ENCODE results near the gene DSG3. TPM values are rescaled to one million over a fixed set of nuclear protein-coding genes. Genes with fewer than 3 reads are reported as not detected.

Gene DSG3
- total RNA-seq, 2 donors from 2014 or later = 1.3 to 2.3 TPM

DNA sequence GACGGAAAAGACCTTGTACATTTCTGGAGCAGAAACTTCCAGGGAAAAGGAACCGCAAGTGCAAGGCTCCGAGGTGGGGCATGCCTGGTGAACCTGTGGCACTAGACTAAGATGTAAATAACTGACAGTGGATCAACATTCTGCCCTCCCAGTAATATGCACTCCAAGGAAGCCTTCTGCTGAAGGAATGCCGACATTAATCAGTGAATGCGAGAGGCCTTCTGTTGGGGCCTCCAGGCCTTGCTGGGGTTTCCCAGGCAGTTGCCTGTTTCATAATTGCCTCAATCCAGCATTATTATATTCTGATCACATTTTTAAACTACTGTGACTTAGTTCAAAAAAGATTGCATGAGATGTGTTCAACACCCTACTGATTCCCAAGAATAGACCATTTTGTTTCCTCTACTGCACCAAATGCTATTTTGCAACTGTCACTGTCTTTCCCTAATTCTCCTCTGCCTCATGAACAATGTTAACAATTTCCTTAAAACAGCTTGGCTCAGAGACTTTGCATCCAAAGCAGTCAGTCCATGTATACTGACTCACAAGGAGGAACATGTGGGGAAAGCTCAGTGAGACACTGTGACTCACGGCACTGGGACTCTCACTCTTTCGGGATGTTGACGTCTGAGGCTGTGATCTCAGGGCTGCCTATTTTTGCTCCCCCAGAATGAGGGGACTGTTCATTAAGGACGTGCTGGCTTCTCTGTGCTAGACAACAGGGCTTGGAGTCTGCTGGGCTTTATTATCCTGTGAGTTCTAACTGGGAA lies 39.9 kb downstream of the DSG3 start:
- intact Hi-C loops (cut with DNase I) = no loop called here
- H3K4me1 ChIP-seq (replicated peaks) = no peaks in the 10 kb centered on the region
- no peak overlapping the region for H3K27ac ChIP-seq
- no peak for TF ChIP-seq POLR2A (IDR thresholded peaks at IDR 0.05)
- TF ChIP-seq POLR2AphosphoS5 (IDR thresholded peaks at IDR 0.05) = no peak
- no peaks in the 10 kb centered on the region for H3K27me3 ChIP-seq (replicated peaks; ENCODE audit: insufficient read depth)
- no peak overlapping the region for H3K4me3 ChIP-seq
- no peaks in the 10 kb centered on the region for H3K36me3 ChIP-seq
- H3K9me3 ChIP-seq = no peaks in the 10 kb centered on the region
- DNase-seq (ENCODE audit: low spot score) = no peak
- 88% methylated on average over 9 of the region's 9 CpGs for WGBS

DNA sequence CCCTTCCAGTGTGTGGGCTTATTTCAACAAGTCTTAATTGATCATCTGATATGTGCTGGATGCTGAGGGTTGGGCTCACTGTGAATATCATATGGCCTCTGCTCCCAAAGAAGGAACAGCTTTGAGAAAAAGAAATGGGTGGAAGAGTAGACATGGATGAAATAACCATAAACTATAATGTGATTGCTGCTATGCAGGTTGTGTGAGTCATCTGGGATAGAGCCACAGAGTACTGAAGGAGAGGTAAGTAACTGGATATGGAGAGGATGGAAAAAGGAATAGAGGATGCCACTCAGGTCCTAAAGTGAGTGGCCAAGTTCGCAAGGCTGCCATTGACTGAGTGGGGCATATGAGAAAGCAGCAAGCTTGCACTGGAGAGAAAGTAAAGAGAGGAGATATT lies 41.8 kb downstream of the DSG3 start:
- intact Hi-C loops (cut with DNase I) = no loop called here
- no peaks in the 10 kb centered on the region for H3K27me3 ChIP-seq (replicated peaks; ENCODE audit: insufficient read depth)
- no peak for TF ChIP-seq POLR2AphosphoS5 (IDR thresholded peaks at IDR 0.05)
- TF ChIP-seq, protein P1, sequence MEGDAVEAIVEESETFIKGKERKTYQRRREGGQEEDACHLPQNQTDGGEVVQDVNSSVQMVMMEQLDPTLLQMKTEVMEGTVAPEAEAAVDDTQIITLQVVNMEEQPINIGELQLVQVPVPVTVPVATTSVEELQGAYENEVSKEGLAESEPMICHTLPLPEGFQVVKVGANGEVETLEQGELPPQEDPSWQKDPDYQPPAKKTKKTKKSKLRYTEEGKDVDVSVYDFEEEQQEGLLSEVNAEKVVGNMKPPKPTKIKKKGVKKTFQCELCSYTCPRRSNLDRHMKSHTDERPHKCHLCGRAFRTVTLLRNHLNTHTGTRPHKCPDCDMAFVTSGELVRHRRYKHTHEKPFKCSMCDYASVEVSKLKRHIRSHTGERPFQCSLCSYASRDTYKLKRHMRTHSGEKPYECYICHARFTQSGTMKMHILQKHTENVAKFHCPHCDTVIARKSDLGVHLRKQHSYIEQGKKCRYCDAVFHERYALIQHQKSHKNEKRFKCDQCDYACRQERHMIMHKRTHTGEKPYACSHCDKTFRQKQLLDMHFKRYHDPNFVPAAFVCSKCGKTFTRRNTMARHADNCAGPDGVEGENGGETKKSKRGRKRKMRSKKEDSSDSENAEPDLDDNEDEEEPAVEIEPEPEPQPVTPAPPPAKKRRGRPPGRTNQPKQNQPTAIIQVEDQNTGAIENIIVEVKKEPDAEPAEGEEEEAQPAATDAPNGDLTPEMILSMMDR (IDR thresholded peaks at IDR 0.05) = no peak
- TF ChIP-seq POLR2A (IDR thresholded peaks at IDR 0.05) = no peak
- H3K4me3 ChIP-seq = no peak overlapping the region
- no peak overlapping the region for H3K27ac ChIP-seq
- no peaks in the 10 kb centered on the region for H3K9me3 ChIP-seq
- H3K4me1 ChIP-seq (replicated peaks) = no peaks in the 10 kb centered on the region
- 86% methylated on average over 1 of the region's 1 CpG for WGBS
- no peak for DNase-seq (ENCODE audit: low spot score)
- H3K36me3 ChIP-seq = no peaks in the 10 kb centered on the region

DNA sequence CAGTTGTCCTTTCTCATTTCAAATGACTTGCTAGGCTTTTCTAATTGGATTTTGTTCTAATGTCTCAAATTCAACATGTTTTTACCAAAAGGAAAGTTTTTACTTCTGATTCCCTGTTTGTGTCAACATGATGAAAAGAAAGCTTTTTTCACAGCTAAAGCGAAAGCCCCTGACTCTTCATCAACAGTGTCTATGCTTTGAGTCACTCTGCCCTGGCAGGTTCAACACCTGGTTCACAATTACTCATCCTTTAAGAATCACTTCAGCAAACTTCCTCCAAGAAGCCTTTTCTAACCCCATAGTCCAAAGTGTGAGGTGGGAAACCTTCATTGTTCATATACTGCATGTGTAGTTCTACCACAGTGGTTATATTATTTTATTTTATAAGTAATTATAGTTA lies 42.8 kb downstream of the DSG3 start:
- Histone ChIP-seq H3K27me3 (replicated peaks; ENCODE audit: insufficient read depth) (no peaks in the 10 kb centered on the region), H3K4me3 (no peak overlapping the region), H3K27ac (no peak overlapping the region), H3K9me3 (no peaks in the 10 kb centered on the region), H3K36me3 (no peaks in the 10 kb centered on the region), H3K4me1 (replicated peaks) (no peaks in the 10 kb centered on the region)
- TF ChIP-seq POLR2A (IDR thresholded peaks at IDR 0.05) = no peak
- TF ChIP-seq, protein P1 (IDR thresholded peaks at IDR 0.05) = no peak
- TF ChIP-seq POLR2AphosphoS5 (IDR thresholded peaks at IDR 0.05) = no peak
- intact Hi-C loops (cut with DNase I) = loop anchor here (10.0 kb wide), 1 partner anchor 46 kb away; the partner anchor contains the start of gene DSG3
- no peak for DNase-seq (ENCODE audit: low spot score)
- 53% methylated on average over 1 of the region's 1 CpG for WGBS

DNA sequence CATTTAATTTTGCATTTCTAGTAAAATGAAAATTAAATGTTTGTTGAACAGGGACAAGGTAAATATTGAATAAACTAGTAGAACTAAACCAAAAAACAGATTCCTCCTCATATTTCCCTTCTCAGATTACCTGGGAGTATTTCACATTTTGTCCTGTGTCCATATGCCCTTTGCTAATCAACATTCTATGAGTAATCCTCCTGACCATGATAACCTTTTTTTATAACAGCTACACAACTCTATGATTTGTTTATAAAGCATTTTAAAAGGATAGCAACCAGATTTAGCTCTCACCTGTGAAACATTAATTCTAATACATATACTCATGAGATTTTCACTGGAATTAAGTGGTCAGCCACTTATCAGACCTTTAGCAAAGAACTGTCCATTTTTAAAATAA lies 43.3 kb downstream of the DSG3 start:
- Histone ChIP-seq H3K27me3 (replicated peaks; ENCODE audit: insufficient read depth) (no peaks in the 10 kb centered on the region), H3K4me1 (replicated peaks) (no peaks in the 10 kb centered on the region), H3K4me3 (no peak overlapping the region), H3K9me3 (no peaks in the 10 kb centered on the region), H3K36me3 (no peaks in the 10 kb centered on the region), H3K27ac (no peak overlapping the region)
- TF ChIP-seq POLR2A (IDR thresholded peaks at IDR 0.05) (no peak), POLR2AphosphoS5 (IDR thresholded peaks at IDR 0.05) (no peak)
- TF ChIP-seq, protein P1 (IDR thresholded peaks at IDR 0.05) = no peak
- no peak for DNase-seq (ENCODE audit: low spot score)
- intact Hi-C loops (cut with DNase I) = loop anchor here (10.0 kb wide), 1 partner anchor 46 kb away; the partner anchor contains the start of gene DSG3

DNA sequence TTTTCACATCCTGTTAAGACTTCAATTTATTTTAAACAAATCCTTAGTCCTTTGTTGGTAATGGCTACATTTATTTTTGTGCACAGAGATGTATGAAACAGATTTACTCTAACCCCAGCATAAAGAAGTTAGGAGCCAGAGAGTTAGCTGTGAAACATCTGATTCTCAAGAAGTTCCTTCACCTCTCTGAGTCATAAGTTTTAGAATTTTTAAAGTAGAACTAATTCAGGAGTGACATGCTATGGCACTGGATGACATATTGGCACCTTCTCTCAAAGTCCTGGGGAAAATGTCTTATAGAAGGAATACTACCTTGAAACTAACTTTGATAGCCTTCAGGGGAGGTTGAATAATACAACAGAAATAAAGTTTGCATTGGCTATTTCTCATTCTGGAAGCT lies 44.0 kb downstream of the DSG3 start:
- intact Hi-C loops (cut with DNase I) = loop anchor here (10.0 kb wide), 1 partner anchor 47 kb away; the partner anchor contains the start of gene DSG3
- TF ChIP-seq POLR2A (IDR thresholded peaks at IDR 0.05) (no peak), POLR2AphosphoS5 (IDR thresholded peaks at IDR 0.05) (no peak)
- TF ChIP-seq, protein P1 (IDR thresholded peaks at IDR 0.05) = no peak
- no peaks in the 10 kb centered on the region for H3K9me3 ChIP-seq
- no peak overlapping the region for H3K27ac ChIP-seq
- H3K4me1 ChIP-seq (replicated peaks) = no peaks in the 10 kb centered on the region
- no peak for DNase-seq (ENCODE audit: low spot score)
- H3K36me3 ChIP-seq = no peaks in the 10 kb centered on the region
- H3K27me3 ChIP-seq (replicated peaks; ENCODE audit: insufficient read depth) = no peaks in the 10 kb centered on the region
- no peak overlapping the region for H3K4me3 ChIP-seq
